DND-41 (cell line): ENCODE data around the gene C18orf63.

Experiments used
- CTCF ChIP-seq: IDR thresholded peaks from 2 replicates; pipeline ENCODE4 v1.5.1; 2012; ENCODE audit warnings: borderline replicate concordance, low read length, moderate library complexity, mild to moderate bottlenecking; ENCODE audit not compliant: poor library complexity, severe bottlenecking; ENCODE audit errors: extremely low read depth
- EZH2 ChIP-seq: IDR thresholded peaks from 3 replicates; pipeline ENCODE4 v1.6.1; 2012; ENCODE audit warnings: borderline replicate concordance, low read depth, mild to moderate bottlenecking, moderate library complexity, low read length, inconsistent platforms; ENCODE audit not compliant: severe bottlenecking

GRCh38 chr18:74274700-74275099 is 40.9 kb upstream of the C18orf63 start:
- TF ChIP-seq CTCF: no peak
- TF ChIP-seq EZH2: no peak
